NOMO-1 treated with DMSO at 0.1 percent for 48 hours (cell line): ENCODE measurements around the gene HOXA3.

ENCODE experiments used
- DNase-seq: peaks from one replicate; lab custom pipeline; 2025; ENCODE audit not compliant: unreplicated experiment; lab: John Stamatoyannopoulos, UW

HOXA3 gene

DNA sequence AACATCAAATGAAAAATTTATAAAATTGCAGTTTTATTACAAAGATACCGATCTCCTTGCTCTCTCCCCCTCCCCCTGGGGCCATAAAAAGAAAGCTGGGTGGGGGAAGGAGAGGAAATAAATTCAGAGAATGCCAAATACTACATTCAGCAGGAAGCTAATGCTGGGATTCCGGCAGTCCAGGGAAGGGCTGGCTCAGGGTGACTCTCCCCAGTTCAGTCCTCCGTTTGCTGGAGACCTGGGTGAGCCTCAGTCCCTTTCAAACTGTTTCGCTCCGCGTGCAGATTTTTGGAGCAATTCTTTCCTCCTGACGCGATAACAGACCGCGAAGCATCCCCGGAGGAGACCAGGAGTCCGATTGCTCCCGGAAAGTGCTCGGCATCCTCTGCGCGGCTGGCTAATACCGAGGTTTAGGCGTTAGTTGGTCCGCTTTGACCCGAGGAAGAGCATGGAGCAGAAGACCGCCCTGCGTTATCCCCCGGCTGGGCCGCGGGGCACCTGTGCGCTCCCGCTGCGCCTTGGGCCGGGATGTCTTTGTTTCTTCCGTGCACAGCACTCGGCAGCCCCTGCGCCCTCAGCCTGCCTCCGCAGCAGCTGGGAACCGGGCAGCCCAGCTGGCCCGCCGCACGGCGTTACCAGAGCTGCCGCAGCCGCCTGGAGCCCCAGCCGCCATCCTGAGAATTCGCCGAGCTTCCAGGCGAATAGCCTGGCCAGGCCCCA is 46.0 kb downstream of the HOXA3 start:
- DNase-seq, result no peak

DNA sequence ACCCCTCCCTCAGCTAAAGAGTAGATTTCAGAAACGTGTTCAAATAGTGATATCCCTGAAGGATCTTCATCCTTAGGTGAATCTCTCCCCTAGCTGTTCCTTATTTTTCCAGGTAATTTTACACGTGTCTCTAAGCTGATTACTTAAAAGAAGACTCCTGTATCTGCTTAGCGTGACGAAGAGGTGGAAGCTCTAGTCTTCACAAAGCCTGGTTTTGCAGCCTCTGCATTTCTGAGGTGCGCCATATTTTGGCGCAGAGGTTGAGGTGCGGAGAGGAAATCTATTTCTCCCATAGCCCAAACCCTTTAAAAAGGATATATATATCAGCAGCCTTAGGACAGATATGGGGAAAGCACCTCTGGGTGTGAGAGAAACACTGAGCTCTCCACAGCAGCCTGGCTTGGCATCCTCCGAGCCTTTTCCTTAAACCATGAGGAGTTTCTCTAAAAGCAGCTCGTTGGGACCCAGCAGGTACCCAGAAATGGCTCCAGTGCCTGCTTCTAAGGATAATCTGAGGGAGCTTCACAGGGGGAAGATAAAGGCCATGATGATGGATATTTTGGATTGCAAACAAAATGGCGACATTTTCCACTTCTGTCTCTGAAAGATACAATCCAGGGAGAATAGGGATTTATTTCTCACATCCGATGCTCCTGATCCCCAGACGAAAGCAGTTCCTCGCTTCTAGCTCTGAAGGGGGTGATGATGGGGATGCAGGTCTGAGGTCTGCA is 46.9 kb downstream of the HOXA3 start:
- DNase-seq, result no peak

DNA sequence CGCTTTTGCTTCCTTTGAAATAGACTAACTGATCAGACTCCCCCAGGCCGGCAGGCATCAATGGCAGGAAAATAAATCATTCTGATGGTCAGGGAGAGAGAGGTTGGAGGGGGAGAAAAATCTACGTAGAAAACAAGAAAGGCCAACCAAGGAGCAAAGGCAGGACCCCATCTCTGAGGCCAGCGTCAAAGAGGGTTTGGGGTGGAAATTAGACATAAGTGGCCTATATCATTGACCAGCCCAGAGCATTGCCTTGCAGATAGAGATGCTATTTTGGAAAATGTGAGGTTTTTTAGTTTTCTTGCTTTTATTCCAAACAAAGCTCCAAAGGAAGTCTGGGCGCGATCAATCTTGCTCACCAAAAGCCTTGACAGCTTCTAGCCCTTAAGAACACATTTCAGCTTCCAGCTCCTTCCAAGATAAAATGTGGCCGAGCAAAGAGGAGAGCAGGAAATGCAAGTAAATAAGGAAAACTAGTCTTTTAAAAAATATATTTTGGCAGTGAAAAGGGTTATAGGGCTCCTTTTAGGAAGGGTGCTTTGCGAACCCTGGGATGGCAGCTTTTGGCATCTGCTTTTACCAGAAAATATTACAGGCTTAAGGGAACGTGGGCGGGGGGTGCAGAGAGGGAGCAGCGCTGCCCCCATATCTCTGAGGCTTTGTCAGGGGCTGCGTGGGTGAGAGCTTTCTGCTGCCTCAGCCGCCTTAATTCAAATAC is 47.9 kb downstream of the HOXA3 start:
- DNase-seq, result no peak

DNA sequence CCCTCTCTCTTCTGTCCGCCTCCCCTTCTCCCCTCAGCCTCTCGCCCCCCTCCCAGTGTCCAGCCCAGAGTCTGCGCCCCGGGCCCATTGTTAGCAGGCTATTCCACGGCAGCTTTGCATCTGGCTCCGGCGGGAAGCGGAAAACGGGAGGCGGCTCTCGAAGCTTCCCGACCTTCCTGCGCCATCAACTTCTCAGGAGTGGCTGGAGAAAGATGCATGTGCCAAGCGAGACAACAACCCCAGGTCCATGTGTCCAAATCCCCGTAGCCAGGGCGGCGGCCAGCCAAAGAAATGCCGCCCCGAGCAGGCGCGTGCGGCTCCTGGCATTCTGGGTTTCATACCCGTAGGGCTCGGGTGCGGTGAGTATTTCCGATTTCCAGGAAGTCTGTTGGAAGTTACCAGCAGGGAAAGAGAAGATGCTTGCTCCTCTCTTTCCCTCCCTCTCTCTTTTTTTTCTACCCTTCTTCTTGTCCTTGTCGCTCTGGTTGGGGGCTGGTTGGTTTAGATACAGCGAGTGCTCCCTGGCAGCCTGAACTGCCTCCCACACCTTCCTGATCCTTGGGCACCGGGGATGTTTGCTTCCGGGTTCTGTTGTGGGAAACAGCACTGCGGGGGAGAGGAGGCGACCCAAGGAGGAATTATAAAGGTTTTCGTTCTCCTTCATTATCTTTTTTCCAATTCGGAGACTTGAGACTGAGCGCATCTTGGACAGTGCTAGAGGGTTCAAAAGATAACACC is 48.7 kb downstream of the HOXA3 start:
- no peak for DNase-seq

DNA sequence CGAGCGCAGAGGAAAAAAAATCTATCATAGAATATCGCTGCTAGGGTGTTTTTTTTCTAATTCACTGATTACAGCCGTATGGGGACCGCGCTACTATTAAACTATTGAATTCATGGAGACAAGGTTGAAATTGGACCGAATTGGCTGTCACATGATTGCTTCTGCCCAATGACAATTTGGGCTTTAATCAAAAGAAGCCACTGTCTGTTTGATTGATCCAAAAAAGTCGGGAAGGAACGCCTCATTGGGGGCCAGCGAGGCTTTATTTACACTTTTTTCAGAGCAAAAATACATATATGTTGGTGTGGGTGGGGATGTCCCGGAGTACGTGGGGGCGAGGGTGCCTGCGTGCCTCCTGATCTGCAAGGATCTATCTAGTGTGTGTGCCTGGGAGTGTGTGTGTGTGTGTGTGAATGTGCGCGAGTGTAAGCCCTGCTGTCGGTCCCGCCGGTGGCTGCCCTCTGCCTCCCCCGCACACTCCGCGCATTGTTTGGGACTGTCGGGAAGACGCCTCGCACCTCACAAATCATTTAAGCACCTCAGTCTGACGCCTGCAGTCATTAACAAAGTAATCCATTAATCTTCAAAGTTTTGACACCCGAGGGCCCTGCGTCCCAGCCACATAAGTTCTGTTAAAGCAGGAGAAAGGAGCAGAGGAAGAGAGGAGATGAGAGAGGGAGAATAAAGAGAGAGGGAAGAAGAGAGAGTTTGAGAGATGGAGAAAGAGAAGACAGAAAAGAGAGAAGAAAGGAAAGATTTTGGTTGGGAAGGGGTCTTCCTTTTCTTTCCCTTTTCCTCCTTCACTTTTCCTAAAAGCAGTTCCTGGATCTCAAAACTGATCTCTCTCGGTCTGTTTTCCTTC is 49.6 kb downstream of the HOXA3 start, which contains the start of gene HOXA2:
HOXA2 (minus strand) TSS at position 103 of the 862 bp plus-strand sequence. CDS start 183 bp downstream, outside the sequence.
- DNase-seq, result no peak

DNA sequence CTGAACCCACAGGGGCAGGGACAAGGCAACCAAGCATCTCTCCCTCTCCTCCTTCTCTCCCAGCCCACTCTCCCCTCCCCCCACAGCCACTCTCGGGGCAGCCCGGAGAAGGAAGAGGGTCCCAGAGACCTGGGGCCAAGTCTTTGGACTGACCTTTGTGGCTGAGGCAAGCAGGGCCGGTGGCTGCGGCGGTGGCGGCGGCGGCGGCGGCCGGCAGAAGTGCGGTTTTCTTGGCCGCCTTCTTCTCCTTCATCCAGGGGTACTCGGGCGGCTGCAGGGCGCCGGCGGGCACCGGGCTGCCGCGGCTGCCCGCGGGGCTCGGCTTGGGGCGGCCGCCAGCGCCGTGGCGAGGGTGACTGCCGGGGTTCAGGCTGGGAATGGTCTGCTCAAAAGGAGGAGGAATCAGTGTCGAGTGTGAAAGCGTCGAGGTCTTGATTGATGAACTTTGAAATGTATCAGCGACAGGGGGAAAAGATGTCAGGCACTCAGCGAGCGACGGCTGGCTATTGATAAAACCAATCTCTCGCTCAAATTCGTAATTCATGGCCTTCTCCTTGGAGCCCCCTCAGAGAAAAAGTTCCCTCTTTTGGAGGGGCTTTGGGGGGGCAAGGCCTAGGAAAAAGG is 50.3 kb downstream of the HOXA3 start:
- DNase-seq, result no peak

DNA sequence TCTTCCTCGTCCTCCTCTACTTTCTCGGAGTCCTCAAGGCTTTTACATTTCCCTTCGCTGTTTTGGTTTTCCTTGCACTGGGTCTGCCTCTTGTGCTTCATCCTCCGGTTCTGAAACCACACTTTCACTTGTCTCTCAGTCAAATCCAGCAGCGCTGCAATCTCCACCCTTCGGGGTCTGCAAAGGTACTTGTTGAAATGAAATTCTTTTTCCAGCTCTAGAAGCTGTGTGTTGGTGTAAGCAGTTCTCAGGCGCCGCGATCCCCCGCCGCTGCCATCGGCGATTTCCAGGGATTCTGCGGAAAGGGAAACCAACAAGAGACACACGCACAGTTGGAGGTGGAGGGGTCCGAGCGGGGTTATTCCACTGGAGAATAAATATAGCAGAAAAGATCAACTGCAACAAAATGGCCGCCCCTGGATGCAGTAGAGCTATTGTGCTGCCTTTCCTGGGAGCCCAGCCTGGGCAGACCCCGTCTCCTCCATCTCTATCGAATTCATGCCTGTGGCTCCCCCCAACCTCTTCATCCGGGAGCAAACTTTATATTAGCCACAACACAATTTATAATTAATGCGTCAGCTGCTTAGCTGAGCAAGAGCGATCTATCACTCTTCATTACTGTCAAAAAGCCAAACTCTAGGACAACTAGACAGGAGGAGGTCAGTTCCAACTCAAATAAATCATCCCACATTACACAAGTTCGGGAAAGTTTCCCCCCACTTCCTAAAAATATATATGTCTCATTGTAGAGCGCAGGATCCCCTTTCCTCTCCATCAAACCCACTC is 51.0 kb downstream of the HOXA3 start:
- DNase-seq, result no peak

DNA sequence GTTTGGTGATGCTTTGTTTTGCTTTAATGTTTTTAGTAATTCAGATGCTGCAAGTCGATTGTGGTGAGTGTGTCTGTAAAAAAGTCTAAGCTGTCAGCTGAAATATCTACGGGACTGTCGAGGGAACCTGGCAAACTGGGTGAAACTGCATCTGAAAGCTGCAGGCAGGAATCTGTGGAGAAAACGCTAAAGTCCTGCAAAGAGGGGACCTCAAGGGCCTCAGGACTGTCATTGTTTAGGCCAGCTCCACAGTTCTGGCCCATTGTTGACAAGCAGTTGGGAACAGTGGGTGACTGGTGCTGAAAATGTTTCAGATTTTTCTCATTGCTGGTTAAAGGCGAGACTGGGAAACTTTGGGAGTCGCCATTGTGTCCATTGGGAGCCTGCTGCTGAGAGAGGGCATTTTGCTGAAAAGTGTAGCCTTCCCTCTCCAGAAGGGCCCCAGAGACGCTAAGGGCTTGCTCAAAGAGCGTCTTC is 51.7 kb downstream of the HOXA3 start:
- DNase-seq, result no peak

DNA sequence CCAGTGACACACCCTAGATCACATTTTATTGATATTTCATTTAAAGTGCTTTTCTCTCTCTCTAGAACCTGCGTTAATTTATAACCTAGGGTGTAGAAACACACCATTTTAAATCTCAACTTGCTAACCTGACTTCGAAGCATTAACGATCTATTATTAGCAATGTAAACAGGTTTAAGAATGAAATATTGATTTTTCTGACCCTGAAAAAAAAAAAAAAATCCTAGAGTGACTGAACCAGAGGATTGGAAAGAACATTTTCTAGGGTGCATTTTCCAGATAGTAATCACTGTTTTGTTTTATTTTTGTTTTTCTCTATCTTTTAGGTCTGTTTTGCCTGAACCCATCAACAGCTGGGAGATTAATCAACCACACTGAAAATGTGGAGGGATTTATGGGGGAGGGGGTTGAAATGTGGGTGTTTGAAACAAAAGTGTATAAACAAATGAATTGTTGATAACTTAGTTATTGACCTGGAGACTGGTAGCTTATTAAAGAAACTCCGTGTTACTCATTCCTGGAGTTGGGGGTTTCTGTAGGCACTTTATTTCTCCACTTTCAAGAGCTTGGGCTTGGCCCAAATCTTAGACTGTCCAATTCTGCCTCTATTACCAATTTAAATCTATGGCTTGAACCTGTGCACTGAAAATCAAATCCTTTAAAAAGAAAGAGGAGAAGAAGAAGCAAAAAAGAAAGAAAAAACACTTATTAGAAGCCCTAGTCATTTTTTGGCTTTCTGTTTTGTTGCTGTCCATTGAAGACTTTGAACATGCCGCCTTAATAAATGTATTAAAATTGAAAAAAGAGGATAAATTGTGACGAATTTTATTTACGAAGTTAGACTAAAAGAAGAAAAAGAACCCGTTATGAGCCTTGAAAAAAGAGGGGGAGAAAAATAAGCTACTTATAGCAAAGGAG is 52.7 kb downstream of the HOXA3 start:
- no peak for DNase-seq

DNA sequence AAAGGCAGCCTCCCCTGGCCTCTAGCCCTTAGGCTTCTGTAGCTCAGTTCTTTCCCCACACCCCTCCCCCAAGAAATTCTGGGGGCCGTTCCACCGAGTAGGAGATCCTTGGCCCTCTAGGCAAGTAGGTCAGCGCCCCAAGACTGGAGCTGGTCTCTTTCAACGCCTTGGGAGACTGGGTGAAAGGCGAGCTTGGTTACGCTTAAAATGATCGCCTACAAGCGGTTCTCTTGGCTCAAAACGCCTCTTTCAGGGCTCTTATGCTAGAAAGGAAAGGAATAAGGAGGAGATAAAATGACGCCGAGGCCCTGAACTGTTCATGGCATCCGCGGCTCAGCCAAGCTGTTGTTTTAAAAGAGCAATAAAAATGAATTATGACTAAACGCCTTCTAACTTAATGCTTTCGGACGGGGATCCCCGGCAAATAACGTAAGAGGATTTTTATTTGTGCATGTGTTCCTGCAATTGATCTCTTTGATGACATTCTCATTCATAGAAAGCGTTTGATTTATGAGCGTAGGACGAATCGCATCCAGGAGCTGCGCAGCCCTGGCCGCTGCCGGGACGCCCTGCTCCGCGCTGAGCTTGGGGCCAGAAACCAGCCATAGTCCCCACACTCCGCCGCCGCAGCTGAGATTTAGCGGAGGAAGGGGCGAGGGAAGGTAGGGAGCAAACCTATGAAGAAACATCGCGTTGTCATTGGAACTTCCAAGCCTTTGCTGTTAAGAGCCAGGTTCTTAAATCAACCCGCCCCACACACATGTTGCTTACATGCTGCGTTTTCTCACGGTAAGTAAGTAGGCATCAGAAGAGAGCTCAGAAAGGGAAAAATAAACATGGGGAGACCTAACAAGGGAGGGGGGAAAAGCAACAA is 53.6 kb downstream of the HOXA3 start:
- DNase-seq, result no peak

DNA sequence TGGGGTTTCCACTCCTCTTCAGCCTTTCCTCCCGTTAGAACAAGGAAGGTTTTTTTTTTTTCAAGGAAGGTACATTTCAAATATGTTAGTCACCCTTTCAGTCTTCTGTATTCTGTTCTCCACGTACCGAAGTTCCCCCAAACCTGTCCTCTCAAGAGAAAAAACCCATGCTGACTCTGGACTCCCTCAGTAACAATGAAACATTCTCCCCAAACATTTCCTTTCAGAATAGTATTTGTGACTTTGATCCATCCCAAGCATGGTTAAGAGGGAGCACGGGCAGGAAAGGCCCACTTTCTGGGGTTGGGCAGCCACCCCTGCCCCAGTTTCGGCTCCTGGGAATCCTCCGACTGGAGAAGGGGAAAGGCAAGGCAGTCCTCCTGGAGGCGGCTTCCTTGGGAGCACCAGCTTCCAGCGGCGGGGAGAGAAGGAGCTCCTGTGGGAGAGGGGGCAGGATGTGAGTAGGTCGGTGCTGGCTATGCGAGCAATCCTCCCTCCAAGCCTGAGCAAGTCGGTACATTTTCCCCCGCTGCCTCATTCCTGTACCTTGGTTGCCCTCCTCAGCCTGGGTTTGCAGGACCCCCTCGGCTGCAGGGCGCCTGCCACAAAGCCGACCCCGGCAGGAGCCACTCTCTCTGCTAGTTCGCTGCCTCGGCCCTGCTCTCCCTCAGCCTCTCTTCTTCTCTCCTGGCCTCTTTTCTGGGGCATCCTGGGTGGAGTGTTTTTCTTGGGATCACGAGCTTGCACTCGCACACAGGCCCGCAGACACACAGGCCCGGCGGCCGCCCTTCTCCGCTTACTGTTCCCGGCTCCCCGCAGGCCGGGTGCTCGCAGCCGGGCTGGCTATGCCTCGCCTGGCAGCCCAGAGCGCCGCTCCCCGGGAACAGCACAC is 54.5 kb downstream of the HOXA3 start:
- no peak for DNase-seq

DNA sequence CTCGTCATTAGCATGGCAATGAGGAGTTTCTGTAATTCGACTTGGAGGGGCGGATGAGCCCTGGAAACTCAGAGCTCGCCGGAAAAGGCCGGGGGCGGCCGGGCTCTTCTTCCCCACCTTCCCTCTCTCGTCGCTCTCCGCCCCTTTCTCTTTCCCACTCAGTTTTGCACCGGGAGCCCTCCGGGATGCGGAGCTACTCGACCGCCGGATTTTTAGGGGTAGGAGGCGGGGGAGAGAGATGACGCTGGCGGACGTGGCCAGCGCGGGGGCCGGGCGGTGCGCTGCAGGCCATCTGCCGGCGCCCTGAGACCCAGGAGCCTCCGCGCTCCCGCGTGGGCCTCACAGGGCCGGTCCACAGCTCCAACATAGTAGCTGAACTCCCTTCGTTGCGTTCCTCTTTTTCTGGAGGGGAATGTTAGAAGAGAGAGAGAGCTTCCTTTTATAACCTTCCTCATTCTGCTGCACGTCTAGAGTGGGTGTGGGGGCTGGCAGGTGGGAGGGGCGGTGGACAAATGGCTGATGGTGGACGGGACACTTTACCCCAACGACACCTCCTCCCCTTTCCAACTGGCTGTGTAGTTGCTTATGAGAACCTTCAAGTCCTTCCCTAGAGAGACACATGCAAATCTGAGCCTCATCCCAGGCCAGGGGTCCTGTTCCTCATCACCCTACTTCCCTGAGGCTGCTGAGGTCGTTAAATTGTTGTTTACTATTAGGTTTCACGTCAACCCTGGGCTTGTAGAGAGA is 55.4 kb downstream of the HOXA3 start:
- DNase-seq, result peak; percentile 62

DNA sequence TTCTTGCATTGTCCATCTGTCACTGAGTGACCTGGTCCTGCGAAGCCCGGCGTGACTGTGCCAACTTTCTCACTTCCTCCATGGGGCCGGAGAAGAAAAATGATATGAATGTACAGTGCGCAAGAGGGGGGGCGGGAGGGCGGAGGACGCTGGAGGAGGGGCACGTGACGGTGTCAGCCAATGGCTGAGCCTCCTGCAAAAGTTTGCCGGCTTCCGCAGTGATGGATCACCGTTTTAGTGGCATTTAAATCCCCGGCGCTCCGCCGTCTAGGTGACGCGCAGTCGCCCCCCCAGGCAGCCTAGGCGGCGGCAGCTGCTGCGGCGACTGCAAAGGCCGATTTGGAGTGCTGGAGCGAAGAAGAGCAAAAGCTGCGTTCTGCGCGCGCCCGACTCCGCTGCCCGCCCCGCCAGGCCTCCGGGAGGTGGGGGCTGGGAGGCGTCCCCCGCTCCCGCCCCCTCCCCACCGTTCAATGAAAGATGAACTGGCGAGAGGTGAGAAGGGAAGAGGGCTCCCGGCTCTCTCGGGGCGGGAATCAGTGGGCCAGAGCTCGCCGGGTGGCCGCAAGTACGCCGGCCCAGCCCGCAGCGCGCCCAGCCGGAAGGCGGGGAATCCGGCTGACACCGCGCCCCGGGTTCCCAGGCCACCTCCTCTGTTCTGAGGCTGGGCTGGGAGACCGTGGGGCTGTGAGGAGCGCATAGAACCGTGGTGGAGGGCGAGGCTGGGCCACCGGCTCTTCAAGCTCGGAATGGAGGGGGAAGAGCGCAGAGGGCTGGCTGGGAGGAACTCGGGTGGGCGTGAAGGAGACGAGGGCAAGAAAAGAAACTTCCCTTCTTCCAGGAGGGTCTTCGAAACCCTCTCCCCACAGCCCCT is 56.3 kb downstream of the HOXA3 start, which contains the start of gene HOXA1:
HOXA1 (minus strand) TSS at position 104 of the 871 bp plus-strand sequence; CDS start at position 16, 88 bp downstream.
- DNase-seq, result peak; percentile 93
